Measurements from ENCODE around the gene ARMC12. TPM values are rescaled to one million over a fixed set of nuclear protein-coding genes. Genes with fewer than 3 reads are reported as not detected.

Gene ARMC12
- total and polyA plus RNA-seq, 2 of the 4 experiments (the other 2 are of a cell fraction) = 0.18 to 0.74 TPM

- in situ Hi-C loops (cut with MboI; ENCODE audit: low sequenced_read_pairs) (no loop called here), intact Hi-C loops (cut with micrococcal nuclease) (loop anchor here (5.0 kb wide), 1 partner anchor 338 kb away; no protein-coding TSS in a partner anchor), dilution Hi-C loops (cut with HindIII; ENCODE audit: low sequenced_read_pairs, unreplicated experiment) (no loop called here)
- no peak overlapping the region for H2AFZ ChIP-seq (replicated peaks; ENCODE audit: low read length, poor library complexity)
- ChIA-PET CTCF (no interaction called here), POLR2A (ENCODE audit: unreplicated experiment) (no interaction called here)
- H2BK120ac ChIP-seq (ENCODE audit: low read depth, low read length) = no peak overlapping the region
- H4K91ac ChIP-seq (ENCODE audit: insufficient read depth, low read depth, low read length) = no peak overlapping the region
- no peak overlapping the region for H4K8ac ChIP-seq (ENCODE audit: low read depth in 2 of 2, low read length in 2 of 2)
- H2BK15ac ChIP-seq (ENCODE audit: low read depth, low read length) = no peak overlapping the region
- no peak for DNase-seq
- no peak overlapping the region for H3K4me3 ChIP-seq (ENCODE audit: insufficient read depth, low read depth, low read length)
- H3K27ac ChIP-seq (ENCODE audit: insufficient read depth, low read length) = no peak overlapping the region
- no CpG with 5 or more reads among the region's 3 CpGs for WGBS, 2 experiments (ENCODE audit: extremely low coverage in 2 of 2, insufficient read length in 1 of 2)
- H3K27me3 ChIP-seq (ENCODE audit: control insufficient read depth, insufficient read depth, low read length) = peaks cover 29% of the 10 kb centered on the region
- no peak overlapping the region for H3K18ac ChIP-seq (ENCODE audit: low read depth, low read length)
- no peaks in the 10 kb centered on the region for H3K4me1 ChIP-seq (ENCODE audit: control insufficient read depth, insufficient read depth, low read length)
- no peak overlapping the region for H2AK9ac ChIP-seq (replicated peaks; ENCODE audit: low read depth, low read length, poor library complexity)
- 0 out of 2 replicates have a peak, but pooled peaks cover 4% of the 10 kb centered on the region for H3K9me3 ChIP-seq (ENCODE audit: control insufficient read depth, insufficient read depth, low read length)
- no peaks in the 10 kb centered on the region for H3K9me1 ChIP-seq (ENCODE audit: insufficient read depth, low read length)
- no peak overlapping the region for H3K4me2 ChIP-seq (ENCODE audit: low read depth, low read length)
- BruUV-seq (replicated peaks) = no TSS peak
- H3K79me1 ChIP-seq (ENCODE audit: low read depth in 1 of 2, low read length in 2 of 2) = no peaks in the 10 kb centered on the region
- no peak overlapping the region for H2AK5ac ChIP-seq (ENCODE audit: low read depth, low read length)
- no peak overlapping the region for H2BK5ac ChIP-seq (ENCODE audit: low read depth, low read length, poor library complexity, severe bottlenecking)
- H3K56ac ChIP-seq (ENCODE audit: extremely low read depth, insufficient read depth, low read length) = no peak overlapping the region
- no peak overlapping the region for H4K5ac ChIP-seq (ENCODE audit: low read depth, low read length)
- H3K4ac ChIP-seq (ENCODE audit: low read depth, low read length) = no peak overlapping the region
- no peak overlapping the region for H3K14ac ChIP-seq (replicated peaks; ENCODE audit: low read depth, low read length)
- ATAC-seq (ENCODE audit: low read depth) = no peak
- no peak overlapping the region for H3K9ac ChIP-seq (ENCODE audit: low read depth, low read length)
- TF ChIP-seq MAZ (IDR thresholded peaks at IDR 0.05; ENCODE audit: borderline replicate concordance, low read depth, low read length) = no peak
- no peak for TF ChIP-seq NFE2L2 (IDR thresholded peaks at IDR 0.05; ENCODE audit: low read depth, low read length)
- no peak for TF ChIP-seq CEBPB (IDR thresholded peaks at IDR 0.05; ENCODE audit: low read depth, low read length)
- TF ChIP-seq MXI1 (IDR thresholded peaks at IDR 0.05; ENCODE audit: borderline replicate concordance, low read depth, low read length) = no peak
- TF ChIP-seq BHLHE40 (IDR thresholded peaks at IDR 0.05; ENCODE audit: low read depth, low read length) = no peak
- no peak for TF ChIP-seq RFX5 (IDR thresholded peaks at IDR 0.05; ENCODE audit: low read depth, low read length)
- TF ChIP-seq USF2 (IDR thresholded peaks at IDR 0.05; ENCODE audit: low read depth, low read length) = no peak
- TF ChIP-seq CHD1 (IDR thresholded peaks at IDR 0.05; ENCODE audit: low read depth, low read length) = no peak
- TF ChIP-seq SMC3 (IDR thresholded peaks at IDR 0.05; ENCODE audit: low read depth, low read length) = no peak
- no peak for TF ChIP-seq ELK1 (IDR thresholded peaks at IDR 0.05; ENCODE audit: borderline replicate concordance, low read depth, low read length)
- TF ChIP-seq CTCF (conservative IDR thresholded peaks at IDR 0.05; ENCODE audit: low read depth, low read length) = no peak
- no peak for TF ChIP-seq FOS (IDR thresholded peaks at IDR 0.05; ENCODE audit: low read depth, low read length)
- TF ChIP-seq RAD21 (IDR thresholded peaks at IDR 0.05; ENCODE audit: low read length) = no peak
- no peak for TF ChIP-seq POLR2A (IDR thresholded peaks at IDR 0.05; ENCODE audit: low read depth, low read length)
- TF ChIP-seq RCOR1 (IDR thresholded peaks at IDR 0.05; ENCODE audit: insufficient replicate concordance, low read length) = no peak
- TF ChIP-seq MAFK (IDR thresholded peaks at IDR 0.05; ENCODE audit: low read depth, low read length) = no peak
- no peaks in the 10 kb centered on the region for H3K36me3 ChIP-seq (ENCODE audit: control insufficient read depth, insufficient read depth, low read length)
- no peak overlapping the region for H3K23ac ChIP-seq (ENCODE audit: low read depth, low read length)
- no peaks in the 10 kb centered on the region for H4K20me1 ChIP-seq (ENCODE audit: insufficient read depth, low read length)
- H2BK20ac ChIP-seq (ENCODE audit: low read depth, low read length) = no peak overlapping the region
These were observed 22.6 kb downstream of the ARMC12 start for GRCh38 chr6:35759426-35759825.
